Lung (tissue), 12 donors: Measurements from ENCODE around the gene SPSB1. TPM values are rescaled to one million over a fixed set of nuclear protein-coding genes. Genes with fewer than 3 reads are reported as not detected.

Experiments
- ATAC-seq: fragments of 200-7000 bp; cut with Tn5 transposase; one replicate; pipeline ENCODE4 v1.9.1; 2020; ENCODE audit warnings: moderate number of reproducible peaks; ENCODE audit not compliant: insufficient read depth, low FRiP score
- DNase-seq, 3 donors: peaks; one replicate each; pipeline ENCODE4 v3.0.0-alpha.2; 2013 to 2017
- H3K27ac ChIP-seq, 2 donors: one replicate each; pipeline ENCODE4 v1.5.1; 2013; ENCODE audit warnings: mild to moderate bottlenecking in 2 of 2, moderate library complexity in 2 of 2, control low read depth in 1 of 2, inconsistent platforms in 1 of 2, low read depth in 1 of 2, low read length in 1 of 2
- H3K27me3 ChIP-seq, 3 donors: one replicate each; pipeline ENCODE4 v1.5.1; 2013; ENCODE audit warnings: low read length in 2 of 3; ENCODE audit not compliant: control insufficient read depth in 3 of 3, insufficient read depth in 3 of 3
- H3K36me3 ChIP-seq, 4 donors: one replicate each; pipeline ENCODE4 v1.5.1; 2013; ENCODE audit warnings: low read length in 4 of 4, mild to moderate bottlenecking in 1 of 4, moderate library complexity in 1 of 4; ENCODE audit not compliant: control insufficient read depth in 4 of 4, insufficient read depth in 4 of 4
- H3K4me1 ChIP-seq, 5 donors: one replicate each; pipeline ENCODE4 v1.5.1; 2013; ENCODE audit warnings: low read length in 5 of 5, mild to moderate bottlenecking in 2 of 5, moderate library complexity in 1 of 5; ENCODE audit not compliant: control insufficient read depth in 5 of 5, insufficient read depth in 5 of 5
- H3K4me3 ChIP-seq: one replicate; pipeline ENCODE4 v1.5.1; 2013; ENCODE audit warnings: mild to moderate bottlenecking, control low read depth, moderate library complexity
- H3K9ac ChIP-seq, 2 donors: one replicate each; pipeline ENCODE4 v1.5.1; 2013; ENCODE audit warnings: low read length in 2 of 2, control low read depth in 1 of 2; ENCODE audit not compliant: insufficient read depth in 1 of 2
- H3K9me3 ChIP-seq, 4 donors: one replicate each; pipeline ENCODE4 v1.5.1; 2013; ENCODE audit warnings: low read length in 3 of 4, mild to moderate bottlenecking in 1 of 4, moderate library complexity in 1 of 4; ENCODE audit not compliant: control insufficient read depth in 4 of 4, insufficient read depth in 3 of 4
- CTCF ChIP-seq: IDR thresholded peaks from 2 replicates; pipeline ENCODE4 v1.5.1; 2012; ENCODE audit warnings: mild to moderate bottlenecking; ENCODE audit errors: control extremely low read depth, extremely low read depth
- WGBS, 2 donors: extraction: QIAGEN DNeasy Blood & Tissue Kit; methylation state at CpG; one replicate each; pipeline ENCODE4 v1.1.7; 2013; 5-methylcytosine and 5-hydroxymethylcytosine counted together
- polyA plus RNA-seq, 2 donors: library from polyadenylated mRNA; stranded (reverse); fragments of 200-250 nt; gene quantifications; one replicate each; pipeline ENCODE4 v1.2.1, GENCODE V29; 2013
- total RNA-seq, 2 donors: library from RNA; depleted of rRNA in 1 of 2; stranded (reverse); fragments of >200 nt in 1 of 2; gene quantifications; one replicate each; pipeline ENCODE4 v1.2.1, GENCODE V29; 2014 to 2021
- donor health status: control.
- donor health status: control.
- donor health status: Bipolar disorder and iron deficiency.
- donor health status: healthy.
- donor health status: DM: yes; HTN: yes; CAD: no.

The SPSB1 gene
- total and polyA plus RNA-seq, 4 donors: 9.5 to 25.9 (median 21.6) TPM

- WGBS, 2 donors: 53 to 54% methylated on average over 14 of the region's 14 CpGs
- no peak for DNase-seq
Measured at GRCh38 chr1:9361630-9362260, 69.1 kb downstream of the SPSB1 start.

GRCh38 chr1:9362488-9362887 lies 69.8 kb downstream of the SPSB1 start:
- no peak for TF ChIP-seq CTCF
- Histone ChIP-seq H3K36me3 (peaks cover 0 to 27% (median 1%) of the 10 kb centered on the region in 4 donors), H3K9me3 (no peaks in the 10 kb centered on the region), H3K9ac (no peak overlapping the region), H3K4me1 (peaks cover 0 to 12% (median 0%) of the 10 kb centered on the region in 5 donors), H3K27me3 (no peaks in the 10 kb centered on the region), H3K4me3 (no peak overlapping the region), H3K27ac (no peak overlapping the region)
- DNase-seq (no peak), ATAC-seq (no peak)
- WGBS, 2 donors: 49 to 80% methylated on average over 12 of the region's 12 CpGs

More at GRCh38 chr1:9361630-9362260, 69.1 kb downstream of the SPSB1 start:
- Histone ChIP-seq H3K4me3 (no peak overlapping the region), H3K36me3 (peaks cover 0 to 24% (median 2%) of the 10 kb centered on the region in 4 donors), H3K9me3 (no peaks in the 10 kb centered on the region), H3K4me1 (peaks cover 0 to 12% (median 0%) of the 10 kb centered on the region in 5 donors), H3K27me3 (no peaks in the 10 kb centered on the region), H3K9ac (no peak overlapping the region), H3K27ac (no peak overlapping the region)
- ATAC-seq: no peak
- TF ChIP-seq CTCF: no peak

GRCh38 chr1:9363061-9363471 lies 70.4 kb downstream of the SPSB1 start:
- H3K9ac ChIP-seq: no peak overlapping the region
- DNase-seq (no peak), ATAC-seq (no peak)
- H3K4me3 ChIP-seq: no peak overlapping the region
- H3K27me3 ChIP-seq: no peaks in the 10 kb centered on the region
- TF ChIP-seq CTCF: no peak
- WGBS, 2 donors: 72 to 84% methylated on average over 8 of the region's 8 CpGs
- H3K9me3 ChIP-seq: no peaks in the 10 kb centered on the region
- no peak overlapping the region for H3K27ac ChIP-seq
- H3K36me3 ChIP-seq: peaks cover 0 to 26% (median 1%) of the 10 kb centered on the region in 4 donors
- peaks cover 0 to 12% (median 0%) of the 10 kb centered on the region in 5 donors for H3K4me1 ChIP-seq

GRCh38 chr1:9366298-9366697 lies 73.6 kb downstream of the SPSB1 start:
- no peak for TF ChIP-seq CTCF
- Histone ChIP-seq H3K27me3 (no peaks in the 10 kb centered on the region), H3K9me3 (no peaks in the 10 kb centered on the region), H3K27ac (no peak overlapping the region), H3K9ac (no peak overlapping the region), H3K36me3 (peaks cover 0 to 22% (median 2%) of the 10 kb centered on the region in 4 donors), H3K4me1 (peaks cover 0 to 11% (median 2%) of the 10 kb centered on the region in 5 donors), H3K4me3 (no peak overlapping the region)
- ATAC-seq: no peak
- DNase-seq: no peak
- WGBS, 2 donors: 89 to 96% methylated on average over 8 of the region's 8 CpGs
